AG08396 (cell line): ENCODE measurements around the gene MAP3K20.
"Not testable (repeated sequence)": the region's sequence is repeated elsewhere in the genome, so short reads cannot be mapped to it uniquely, and the experiment has no call there.

Source experiments
- DNase-seq: peaks from one replicate; pipeline ENCODE4 v3.0.0; 2012; ENCODE audit warnings: low spot score, mixed read lengths

MAP3K20 gene

GRCh38 chr2:173126819-173127218 lies 51.2 kb downstream of the MAP3K20 start:
- no peak for DNase-seq

GRCh38 chr2:173128132-173128531 lies 52.5 kb downstream of the MAP3K20 start:
- not testable (repeated sequence) for DNase-seq

- no peak for DNase-seq
These were observed 55.1 kb downstream of the MAP3K20 start for GRCh38 chr2:173130496-173131465.

GRCh38 chr2:173132531-173132930 lies 56.9 kb downstream of the MAP3K20 start:
- DNase-seq = no peak

- DNase-seq = no peak
These were observed 59.1 kb downstream of the MAP3K20 start for GRCh38 chr2:173134703-173135102.

- DNase-seq = no peak
These were observed 60.4 kb downstream of the MAP3K20 start for GRCh38 chr2:173136067-173136466.

- no peak for DNase-seq
These were observed 61.0 kb downstream of the MAP3K20 start for GRCh38 chr2:173136599-173136998.

GRCh38 chr2:173137610-173138009 lies 62.0 kb downstream of the MAP3K20 start:
- DNase-seq = no peak

- DNase-seq = no peak
These were observed 63.3 kb downstream of the MAP3K20 start for GRCh38 chr2:173138962-173139361.

- DNase-seq = no peak
These were observed 66.0 kb downstream of the MAP3K20 start for GRCh38 chr2:173141666-173142065.

- DNase-seq = no peak
These were observed 69.8 kb downstream of the MAP3K20 start for GRCh38 chr2:173145454-173145853.

GRCh38 chr2:173146590-173146989 lies 70.9 kb downstream of the MAP3K20 start:
- DNase-seq = no peak

- no peak for DNase-seq
These were observed 72.9 kb downstream of the MAP3K20 start for GRCh38 chr2:173148520-173148919.

GRCh38 chr2:173149491-173149890 lies 73.8 kb downstream of the MAP3K20 start:
- DNase-seq = no peak

- DNase-seq = no peak
These were observed 74.4 kb downstream of the MAP3K20 start for GRCh38 chr2:173150087-173150486.

GRCh38 chr2:173150963-173151362 lies 75.3 kb downstream of the MAP3K20 start:
- DNase-seq = no peak

GRCh38 chr2:173151671-173152401 lies 76.2 kb downstream of the MAP3K20 start:
- DNase-seq = no peak

- no peak for DNase-seq
These were observed 77.7 kb downstream of the MAP3K20 start for GRCh38 chr2:173153301-173153885.

- DNase-seq = no peak
These were observed 82.1 kb downstream of the MAP3K20 start for GRCh38 chr2:173157676-173158293.

GRCh38 chr2:173159791-173160463 lies 84.3 kb downstream of the MAP3K20 start:
- peak; percentile 79 for DNase-seq

- DNase-seq = no peak
These were observed 85.0 kb downstream of the MAP3K20 start for GRCh38 chr2:173160618-173161017.

- no peak for DNase-seq
These were observed 85.4 kb downstream of the MAP3K20 start for GRCh38 chr2:173161040-173161439.
